ENCODE data around the gene CHCHD2. TPM values are rescaled to one million over a fixed set of nuclear protein-coding genes. Genes with fewer than 3 reads are reported as not detected.

CHCHD2 gene
- total and polyA plus RNA-seq, 4 donors = 179 to 617 (median 288) TPM

GRCh38 chr7:56087445-56087844, 18.8 kb downstream of the CHCHD2 start:
- no peak for DNase-seq
- WGBS, 2 donors = 93 to 96% methylated on average over 16 of the region's 16 CpGs
- Histone ChIP-seq H3K4me1 (ENCODE audit: control insufficient read depth in 5 of 5, insufficient read depth in 5 of 5, low read length in 5 of 5) (peaks cover 2 to 18% (median 8%) of the 10 kb centered on the region in 5 donors), H3K9ac (ENCODE audit: insufficient read depth in 1 of 2, low read length in 2 of 2) (no peak overlapping the region), H3K4me3 (no peak overlapping the region), H3K27ac (ENCODE audit: low read depth in 1 of 2, low read length in 1 of 2) (no peak overlapping the region), H3K9me3 (ENCODE audit: control insufficient read depth in 4 of 4, insufficient read depth in 3 of 4, low read length in 3 of 4) (no peaks in the 10 kb centered on the region), H3K36me3 (ENCODE audit: control insufficient read depth in 4 of 4, insufficient read depth in 4 of 4, low read length in 4 of 4) (peaks cover 4 to 10% (median 4%) of the 10 kb centered on the region in 4 donors), H3K27me3 (ENCODE audit: control insufficient read depth in 3 of 3, insufficient read depth in 3 of 3, low read length in 2 of 3) (no peaks in the 10 kb centered on the region)
- no peak for ATAC-seq (ENCODE audit: insufficient read depth, low FRiP score)
- TF ChIP-seq, protein P1, sequence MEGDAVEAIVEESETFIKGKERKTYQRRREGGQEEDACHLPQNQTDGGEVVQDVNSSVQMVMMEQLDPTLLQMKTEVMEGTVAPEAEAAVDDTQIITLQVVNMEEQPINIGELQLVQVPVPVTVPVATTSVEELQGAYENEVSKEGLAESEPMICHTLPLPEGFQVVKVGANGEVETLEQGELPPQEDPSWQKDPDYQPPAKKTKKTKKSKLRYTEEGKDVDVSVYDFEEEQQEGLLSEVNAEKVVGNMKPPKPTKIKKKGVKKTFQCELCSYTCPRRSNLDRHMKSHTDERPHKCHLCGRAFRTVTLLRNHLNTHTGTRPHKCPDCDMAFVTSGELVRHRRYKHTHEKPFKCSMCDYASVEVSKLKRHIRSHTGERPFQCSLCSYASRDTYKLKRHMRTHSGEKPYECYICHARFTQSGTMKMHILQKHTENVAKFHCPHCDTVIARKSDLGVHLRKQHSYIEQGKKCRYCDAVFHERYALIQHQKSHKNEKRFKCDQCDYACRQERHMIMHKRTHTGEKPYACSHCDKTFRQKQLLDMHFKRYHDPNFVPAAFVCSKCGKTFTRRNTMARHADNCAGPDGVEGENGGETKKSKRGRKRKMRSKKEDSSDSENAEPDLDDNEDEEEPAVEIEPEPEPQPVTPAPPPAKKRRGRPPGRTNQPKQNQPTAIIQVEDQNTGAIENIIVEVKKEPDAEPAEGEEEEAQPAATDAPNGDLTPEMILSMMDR (IDR thresholded peaks at IDR 0.05; ENCODE audit: control extremely low read depth, extremely low read depth) = no peak

DNA sequence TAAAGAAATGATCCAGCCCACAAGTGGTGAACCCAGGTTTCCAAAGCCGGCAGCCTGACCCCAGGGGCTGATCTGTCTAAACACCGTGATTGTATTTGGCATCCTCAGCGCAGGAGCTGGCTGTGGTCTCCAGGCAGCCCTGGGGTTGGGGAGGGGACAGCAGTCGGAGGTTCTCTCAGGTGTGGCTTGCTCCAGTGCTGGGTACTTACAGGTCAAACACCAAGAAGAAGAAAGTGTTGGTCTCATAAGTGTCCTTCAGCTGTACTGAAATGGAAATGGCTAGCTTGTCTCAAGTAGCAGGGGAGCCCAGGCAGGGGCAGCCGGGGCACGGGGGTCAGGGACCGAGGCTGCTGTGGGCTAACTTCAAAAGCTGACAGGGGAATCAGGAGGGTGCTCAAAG, 19.5 kb downstream of the CHCHD2 start:
- no peak for DNase-seq
- Histone ChIP-seq H3K4me1 (ENCODE audit: control insufficient read depth in 5 of 5, insufficient read depth in 5 of 5, low read length in 5 of 5) (peaks cover 0 to 12% (median 6%) of the 10 kb centered on the region in 5 donors), H3K27me3 (ENCODE audit: control insufficient read depth in 3 of 3, insufficient read depth in 3 of 3, low read length in 2 of 3) (no peaks in the 10 kb centered on the region), H3K4me3 (no peak overlapping the region), H3K9ac (ENCODE audit: insufficient read depth in 1 of 2, low read length in 2 of 2) (no peak overlapping the region), H3K27ac (ENCODE audit: low read depth in 1 of 2, low read length in 1 of 2) (no peak overlapping the region), H3K9me3 (ENCODE audit: control insufficient read depth in 4 of 4, insufficient read depth in 3 of 4, low read length in 3 of 4) (no peaks in the 10 kb centered on the region), H3K36me3 (ENCODE audit: control insufficient read depth in 4 of 4, insufficient read depth in 4 of 4, low read length in 4 of 4) (peaks cover 4 to 14% (median 4%) of the 10 kb centered on the region in 4 donors)
- TF ChIP-seq, protein P1 (IDR thresholded peaks at IDR 0.05; ENCODE audit: control extremely low read depth, extremely low read depth) = no peak
- WGBS, 2 donors = 93 to 97% methylated on average over 7 of the region's 7 CpGs
- ATAC-seq (ENCODE audit: insufficient read depth, low FRiP score) = no peak

- Histone ChIP-seq H3K9me3 (ENCODE audit: control insufficient read depth in 4 of 4, insufficient read depth in 3 of 4, low read length in 3 of 4) (no peaks in the 10 kb centered on the region), H3K9ac (ENCODE audit: insufficient read depth in 1 of 2, low read length in 2 of 2) (no peak overlapping the region), H3K36me3 (ENCODE audit: control insufficient read depth in 4 of 4, insufficient read depth in 4 of 4, low read length in 4 of 4) (peaks cover 0 to 32% (median 4%) of the 10 kb centered on the region in 4 donors), H3K27me3 (ENCODE audit: control insufficient read depth in 3 of 3, insufficient read depth in 3 of 3, low read length in 2 of 3) (no peaks in the 10 kb centered on the region), H3K4me1 (ENCODE audit: control insufficient read depth in 5 of 5, insufficient read depth in 5 of 5, low read length in 5 of 5) (peaks cover 0 to 23% (median 7%) of the 10 kb centered on the region in 5 donors), H3K27ac (ENCODE audit: low read depth in 1 of 2, low read length in 1 of 2) (no peak overlapping the region), H3K4me3 (no peak overlapping the region)
- WGBS, 2 donors = 74 to 87% methylated on average over 13 of the region's 13 CpGs
- peak; percentile 66 to 72 (median 67) for DNase-seq
- ATAC-seq (ENCODE audit: insufficient read depth, low FRiP score) = no peak
- TF ChIP-seq, protein P1 (IDR thresholded peaks at IDR 0.05; ENCODE audit: control extremely low read depth, extremely low read depth) = no peak
Observed at GRCh38 chr7:56083150-56083785, 23.0 kb downstream of the CHCHD2 start.
